PC-3 (cell line): Measurements from ENCODE around the gene DIAPH2.

Experiments used
- CTCF ChIP-seq: fragments of 300-600 bp; sonication (generic); conservative IDR thresholded peaks from 2 replicates; pipeline ENCODE4 v1.5.1; 2017; ENCODE audit warnings: antibody characterized with exemption, low read depth, mild to moderate bottlenecking, low read length
- EZH2 ChIP-seq: fragments of 300-600 bp; sonication (generic); IDR thresholded peaks from one replicate; pipeline ENCODE4 v1.6.1; 2017; ENCODE audit warnings: antibody characterized with exemption, mild to moderate bottlenecking, low read length; ENCODE audit not compliant: unreplicated experiment

GRCh38 chrX:97000682-97001368 lies 316.2 kb downstream of the DIAPH2 start:
- no peak for TF ChIP-seq CTCF
- no peak for TF ChIP-seq EZH2
